AG04449 (cell line): ENCODE measurements around the gene MALRD1.

Experiments
- CTCF ChIA-PET: fragments of 350-600 bp; formaldehyde crosslinking; extraction: SDS; loops from one replicate; lab custom pipeline; 2021; ENCODE audit warnings: antibody characterized with exemption; lab: Yijun Ruan, JAX
- POLR2A ChIA-PET: fragments of 400-600, 350-600 bp; formaldehyde crosslinking; extraction: SDS; loops from one replicate; lab custom pipeline; 2020; ENCODE audit warnings: antibody characterized with exemption, inconsistent platforms; lab: Yijun Ruan, JAX
- DNase-seq: peaks from one replicate; pipeline ENCODE4 v3.0.0-alpha.2; 2010; ENCODE audit warnings: low read depth, low spot score
- H3K4me3 ChIP-seq: 2 replicates; pipeline ENCODE4 v1.5.1; 2011; ENCODE audit warnings: low read depth, mild to moderate bottlenecking, control low read depth, low read length
- TF ChIP-seq, protein P1 (sequence below): IDR thresholded peaks from one replicate; pipeline ENCODE4 v1.5.1; 2011; ENCODE audit warnings: mild to moderate bottlenecking, moderate library complexity, low read length, control low read depth, inconsistent platforms; ENCODE audit not compliant: insufficient read depth; ENCODE audit errors: missing control alignments

Gene MALRD1

DNA sequence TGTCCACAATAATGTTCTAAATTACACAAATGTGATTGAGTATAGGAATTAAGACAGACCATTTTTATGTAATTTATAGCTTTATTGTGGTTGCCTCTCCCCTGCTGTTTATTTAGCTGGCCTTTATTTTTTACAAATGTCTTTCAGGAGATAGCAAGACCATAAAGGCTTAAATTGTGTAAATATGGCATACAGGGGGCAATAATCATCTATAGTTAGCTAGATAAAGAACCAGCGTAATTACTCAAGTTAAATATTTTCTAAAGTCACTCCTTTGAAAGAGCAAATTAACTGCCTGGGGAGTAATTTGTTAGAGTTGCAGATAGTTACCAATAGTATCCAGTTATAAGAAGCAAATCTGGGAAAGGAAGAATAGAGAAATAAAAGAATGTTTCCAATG lies at the start of gene MALRD1:
Gene MALRD1, plus strand, starts transcription at position 313 of the 400 bp plus-strand sequence. CDS start 138 bp downstream, outside the sequence.
- TF ChIP-seq, protein P1, sequence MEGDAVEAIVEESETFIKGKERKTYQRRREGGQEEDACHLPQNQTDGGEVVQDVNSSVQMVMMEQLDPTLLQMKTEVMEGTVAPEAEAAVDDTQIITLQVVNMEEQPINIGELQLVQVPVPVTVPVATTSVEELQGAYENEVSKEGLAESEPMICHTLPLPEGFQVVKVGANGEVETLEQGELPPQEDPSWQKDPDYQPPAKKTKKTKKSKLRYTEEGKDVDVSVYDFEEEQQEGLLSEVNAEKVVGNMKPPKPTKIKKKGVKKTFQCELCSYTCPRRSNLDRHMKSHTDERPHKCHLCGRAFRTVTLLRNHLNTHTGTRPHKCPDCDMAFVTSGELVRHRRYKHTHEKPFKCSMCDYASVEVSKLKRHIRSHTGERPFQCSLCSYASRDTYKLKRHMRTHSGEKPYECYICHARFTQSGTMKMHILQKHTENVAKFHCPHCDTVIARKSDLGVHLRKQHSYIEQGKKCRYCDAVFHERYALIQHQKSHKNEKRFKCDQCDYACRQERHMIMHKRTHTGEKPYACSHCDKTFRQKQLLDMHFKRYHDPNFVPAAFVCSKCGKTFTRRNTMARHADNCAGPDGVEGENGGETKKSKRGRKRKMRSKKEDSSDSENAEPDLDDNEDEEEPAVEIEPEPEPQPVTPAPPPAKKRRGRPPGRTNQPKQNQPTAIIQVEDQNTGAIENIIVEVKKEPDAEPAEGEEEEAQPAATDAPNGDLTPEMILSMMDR = no peak
- H3K4me3 ChIP-seq = no peak within 1 kb of the TSS
- ChIA-PET POLR2A (no interaction called here), CTCF (no interaction called here)
- no peak for DNase-seq

DNA sequence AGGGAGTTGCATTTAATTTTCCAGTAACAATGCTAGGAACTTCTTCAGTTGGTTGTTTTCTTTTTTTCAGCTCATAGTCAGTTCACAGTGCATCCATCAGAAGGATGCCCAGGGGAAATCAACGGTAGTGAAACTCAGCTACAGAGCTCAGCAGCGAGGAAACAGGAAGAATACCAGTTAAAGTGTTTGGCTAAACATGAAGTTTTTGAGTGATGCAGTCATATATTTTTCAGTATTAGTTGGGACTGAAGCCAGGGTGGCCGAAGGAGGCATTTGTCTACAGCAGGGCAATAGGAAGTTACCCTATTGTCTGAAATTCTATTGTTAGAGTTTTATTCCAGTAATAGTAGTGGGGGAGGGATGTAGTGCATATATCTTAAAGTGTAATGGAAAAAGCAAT lies 45.3 kb upstream of the MALRD1 start:
- ChIA-PET POLR2A (no interaction called here), CTCF (no interaction called here)
- H3K4me3 ChIP-seq = no peak overlapping the region
- TF ChIP-seq, protein P1 = no peak
- no peak for DNase-seq

DNA sequence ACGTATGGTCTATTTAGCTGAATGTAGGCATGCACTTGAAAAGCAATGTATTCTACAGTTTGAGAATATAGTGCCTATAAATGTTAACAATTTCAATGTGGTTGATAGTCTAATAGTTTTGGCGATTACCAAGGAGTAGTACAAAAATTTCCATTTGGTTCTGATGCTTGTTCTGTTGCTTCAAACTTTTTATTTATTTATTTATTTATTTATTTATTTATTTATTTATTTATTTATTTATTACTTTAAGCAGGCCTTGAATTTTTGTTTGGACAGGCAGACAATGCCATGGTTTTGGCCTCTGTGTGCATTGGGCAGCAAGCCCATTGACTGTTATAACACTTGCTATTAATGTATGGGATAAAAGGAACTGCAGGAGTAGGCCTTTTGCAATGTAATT lies 36.5 kb upstream of the MALRD1 start:
- DNase-seq = no peak
- ChIA-PET CTCF (no interaction called here), POLR2A (no interaction called here)

DNA sequence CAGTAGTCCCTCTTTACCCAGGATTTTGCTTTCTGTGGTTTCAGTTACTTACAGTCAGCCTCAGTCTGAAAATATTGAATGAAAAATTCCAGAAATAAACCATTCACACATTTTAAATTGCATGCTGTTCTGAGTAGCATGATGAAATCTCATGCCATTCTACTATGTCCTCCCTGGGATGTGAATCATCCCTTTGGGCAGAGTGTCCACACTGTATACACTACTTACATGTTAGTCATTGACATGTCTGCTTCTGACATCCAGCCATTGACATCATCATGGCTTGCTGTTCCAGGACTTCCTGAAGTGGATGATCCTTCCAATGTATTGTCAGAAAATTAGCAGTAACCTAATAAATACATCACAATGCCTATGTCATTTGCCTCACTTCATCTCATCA lies 34.6 kb upstream of the MALRD1 start:
- no peak for DNase-seq
- POLR2A ChIA-PET = no interaction called here
- TF ChIP-seq, protein P1 = no peak
- CTCF ChIA-PET = no interaction called here
- no peak overlapping the region for H3K4me3 ChIP-seq

More for the DNA sequence above, 36.5 kb upstream of the MALRD1 start:
- TF ChIP-seq, protein P1 = no peak
- no peak overlapping the region for H3K4me3 ChIP-seq

DNA sequence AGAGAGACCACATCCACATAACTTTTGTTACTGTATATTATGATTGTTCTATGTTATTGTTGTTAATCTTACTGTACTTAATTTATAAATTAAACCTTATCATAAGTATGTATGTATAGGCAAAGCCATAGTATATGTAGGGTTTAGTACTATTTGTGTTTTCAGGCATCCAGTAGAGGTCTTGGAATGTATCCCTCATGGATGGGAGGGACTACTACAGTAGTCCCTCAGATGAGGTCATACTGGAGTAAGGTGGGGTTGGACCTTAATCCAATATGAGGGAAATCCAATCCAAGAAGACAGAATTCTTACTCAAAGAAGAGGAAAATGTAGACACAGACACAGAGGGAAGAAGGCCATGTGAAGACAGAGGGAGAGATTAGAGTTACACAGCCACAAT lies 34.1 kb upstream of the MALRD1 start:
- no peak overlapping the region for H3K4me3 ChIP-seq
- POLR2A ChIA-PET = no interaction called here
- TF ChIP-seq, protein P1 = no peak
- CTCF ChIA-PET = no interaction called here
- no peak for DNase-seq

DNA sequence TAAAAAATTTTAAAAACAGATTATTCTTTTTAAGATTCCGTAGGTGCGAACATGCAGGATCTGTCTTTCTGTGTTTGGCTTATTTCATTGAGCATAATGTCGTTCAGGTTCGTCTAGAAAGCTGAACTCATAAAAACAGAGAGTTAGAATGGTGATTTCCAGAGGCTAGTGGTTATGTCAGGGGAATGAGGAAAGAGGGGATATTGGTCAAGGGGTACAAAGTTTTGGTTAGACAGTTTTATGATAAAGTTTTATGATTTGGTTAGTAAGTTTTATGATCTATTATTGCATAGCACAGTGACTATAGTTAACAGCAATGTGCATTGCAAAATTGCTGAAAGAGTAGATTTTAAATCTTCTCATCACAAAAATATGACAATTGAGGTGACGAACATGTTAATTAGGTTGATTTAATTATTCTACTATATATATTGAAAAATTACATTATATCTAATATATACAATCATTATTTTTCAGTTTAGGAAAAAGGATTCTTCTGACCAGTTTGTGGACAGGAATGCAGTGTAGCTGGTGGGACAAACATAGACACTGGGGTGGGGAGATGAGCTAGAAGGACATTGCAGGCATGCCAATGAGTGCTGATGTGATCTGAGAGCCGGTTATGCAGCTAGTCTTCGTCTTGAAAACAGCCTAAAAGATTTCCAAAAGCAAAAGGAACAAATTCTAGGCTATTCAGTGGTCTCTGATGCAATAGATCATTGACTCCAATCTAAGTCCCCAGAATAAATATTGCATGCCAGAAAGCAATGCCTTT lies 31.3 kb upstream of the MALRD1 start:
- POLR2A ChIA-PET = no interaction called here
- H3K4me3 ChIP-seq = no peak overlapping the region
- TF ChIP-seq, protein P1 = no peak
- DNase-seq = no peak
- CTCF ChIA-PET = no interaction called here
